HG02970 (cell line): ENCODE results near the gene TCF4.

Experiments used
- ATAC-seq: cut with Tn5 transposase; IDR thresholded peaks from one replicate; pipeline ENCODE4 v1.9.1; 2021; ENCODE audit warnings: mild to moderate bottlenecking, moderate library complexity, moderate number of reproducible peaks; ENCODE audit not compliant: unreplicated experiment, low FRiP score

The TCF4 gene

GRCh38 chr18:55369346-55369745 lies 218.6 kb downstream of the TCF4 start:
- ATAC-seq, result no peak

- no peak for ATAC-seq
Observed at GRCh38 chr18:55365342-55365741, 222.7 kb downstream of the TCF4 start.

DNA sequence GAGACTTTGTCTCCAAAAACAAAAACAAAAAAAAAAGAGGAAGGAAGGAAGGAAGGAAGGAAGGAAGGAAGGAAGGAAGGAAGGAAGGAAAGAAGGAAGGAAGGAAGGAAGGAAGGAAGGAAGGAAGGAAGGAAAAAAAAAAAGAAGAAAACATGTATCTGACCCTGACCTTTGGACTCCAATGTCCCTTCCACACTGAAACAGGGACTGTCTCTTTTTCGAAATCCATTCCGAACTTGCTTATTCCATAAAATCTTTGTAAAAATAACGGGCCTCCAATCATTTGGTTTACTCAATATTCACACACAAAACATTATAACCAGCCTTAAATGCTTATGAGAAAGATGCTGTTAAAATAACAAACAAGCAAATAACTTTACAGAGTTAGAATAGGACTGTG lies 225.7 kb downstream of the TCF4 start:
- no peak for ATAC-seq

DNA sequence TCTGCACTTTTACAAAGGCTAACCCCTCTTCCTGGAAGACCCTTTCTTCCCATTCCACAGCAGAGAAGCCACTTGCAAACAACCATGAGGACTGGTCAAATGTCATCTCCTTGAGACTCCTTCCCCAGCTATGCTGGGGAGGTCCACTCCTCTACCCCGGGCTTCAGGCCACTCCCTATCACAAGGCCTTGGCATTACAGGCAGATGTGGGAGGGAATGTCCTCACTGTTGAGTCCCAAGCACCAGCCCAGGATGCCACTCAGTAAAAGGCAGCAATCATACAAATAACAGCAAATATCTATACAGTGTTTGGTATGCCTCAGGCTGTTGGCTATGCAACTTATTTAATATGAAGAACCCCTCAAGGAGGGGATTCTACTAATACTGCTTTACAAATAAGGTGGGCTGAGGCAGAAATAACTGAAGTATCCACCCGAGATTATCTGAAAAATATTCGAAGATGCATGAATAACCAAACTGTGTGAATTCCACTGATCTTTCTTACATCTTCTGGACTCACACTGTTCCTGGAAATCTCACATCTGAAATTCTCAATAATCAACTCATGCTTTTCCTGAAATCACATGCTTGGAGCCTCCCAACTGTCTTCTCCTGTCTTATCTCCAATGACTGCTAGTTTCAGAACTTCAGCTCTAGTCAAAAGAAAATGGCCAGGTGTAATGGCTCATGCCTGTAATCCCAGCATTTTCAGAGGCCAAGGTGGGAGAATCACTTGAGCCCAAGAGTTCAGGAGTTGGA lies 226.3 kb downstream of the TCF4 start:
- ATAC-seq, result no peak

DNA sequence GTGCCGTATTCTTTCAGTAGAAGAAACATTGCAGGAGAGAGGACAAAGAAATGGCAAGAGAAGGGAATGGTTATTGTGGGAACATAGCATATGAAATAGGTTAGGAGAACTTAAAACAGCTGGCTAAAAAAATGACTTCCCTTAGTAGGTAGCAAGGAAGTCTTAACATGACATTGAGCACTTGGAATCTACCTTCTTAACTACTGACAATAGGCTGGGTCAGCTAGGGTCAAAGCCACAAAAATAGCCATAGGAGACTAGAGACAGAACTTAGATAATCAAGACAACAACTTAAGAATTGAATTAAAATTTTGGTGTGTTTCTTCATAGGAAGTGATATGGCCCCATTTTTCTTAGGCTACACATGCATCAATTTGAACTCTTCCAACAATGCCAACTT lies 227.9 kb downstream of the TCF4 start:
- ATAC-seq, result no peak

DNA sequence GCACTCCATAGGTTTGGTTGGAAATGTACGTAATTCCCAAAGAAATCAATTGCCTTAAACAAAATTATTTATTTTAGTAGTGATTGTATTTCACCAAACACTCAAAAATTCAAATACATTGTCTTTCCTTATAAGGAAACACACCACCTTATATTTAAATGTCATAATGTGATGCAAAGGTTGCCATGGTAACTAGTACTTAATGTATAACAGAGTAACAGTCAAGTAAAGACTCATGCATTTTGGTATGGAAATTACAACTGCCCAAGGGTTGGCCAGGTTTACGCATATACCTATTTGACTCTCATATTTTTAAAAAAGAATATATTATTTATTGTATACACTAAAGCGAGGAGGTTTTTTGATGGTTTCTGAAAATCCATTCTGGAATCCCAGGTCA lies 231.2 kb downstream of the TCF4 start:
- ATAC-seq, result no peak

GRCh38 chr18:55355223-55355622 lies 232.8 kb downstream of the TCF4 start:
- ATAC-seq, result no peak

DNA sequence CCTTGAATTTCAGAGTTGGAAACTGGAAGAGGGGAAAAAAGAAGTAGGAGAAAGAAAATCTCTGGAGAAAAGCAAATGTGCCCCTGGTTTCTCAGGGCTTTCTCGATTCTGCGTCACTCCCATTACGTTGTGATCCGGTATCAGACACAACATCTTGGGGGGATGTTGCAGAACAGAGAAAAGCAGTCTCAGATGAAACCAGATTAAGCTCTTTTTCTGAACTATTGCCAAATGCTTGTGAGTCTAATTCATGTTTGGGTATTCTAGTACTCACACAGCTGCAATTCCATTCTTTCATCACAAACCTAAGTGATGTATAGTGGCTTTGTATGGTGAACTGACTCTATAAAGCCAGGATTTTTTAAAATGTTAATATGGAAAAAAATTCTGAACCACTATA lies 233.2 kb downstream of the TCF4 start:
- ATAC-seq, result no peak

DNA sequence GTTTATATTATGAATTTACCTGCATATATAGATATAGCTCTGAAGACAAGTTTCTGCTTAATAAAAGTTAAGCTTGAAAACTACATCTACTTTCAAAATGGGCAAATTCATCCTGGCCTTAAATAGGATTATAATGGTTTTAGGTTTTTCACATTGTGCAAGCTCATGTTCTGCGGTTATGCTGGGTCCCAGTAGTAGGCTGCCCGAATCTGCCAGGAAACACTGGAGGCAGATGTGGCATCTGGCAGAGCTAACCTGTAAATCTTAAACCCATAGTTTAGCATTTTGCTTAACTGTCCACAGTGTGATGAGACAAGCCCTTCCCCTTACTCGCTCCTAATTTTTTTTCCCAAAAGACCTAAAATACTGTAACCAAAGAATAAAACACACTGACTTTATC lies 234.2 kb downstream of the TCF4 start:
- ATAC-seq, result no peak

- ATAC-seq, result no peak
Observed at GRCh38 chr18:55353391-55353790, 234.6 kb downstream of the TCF4 start.

DNA sequence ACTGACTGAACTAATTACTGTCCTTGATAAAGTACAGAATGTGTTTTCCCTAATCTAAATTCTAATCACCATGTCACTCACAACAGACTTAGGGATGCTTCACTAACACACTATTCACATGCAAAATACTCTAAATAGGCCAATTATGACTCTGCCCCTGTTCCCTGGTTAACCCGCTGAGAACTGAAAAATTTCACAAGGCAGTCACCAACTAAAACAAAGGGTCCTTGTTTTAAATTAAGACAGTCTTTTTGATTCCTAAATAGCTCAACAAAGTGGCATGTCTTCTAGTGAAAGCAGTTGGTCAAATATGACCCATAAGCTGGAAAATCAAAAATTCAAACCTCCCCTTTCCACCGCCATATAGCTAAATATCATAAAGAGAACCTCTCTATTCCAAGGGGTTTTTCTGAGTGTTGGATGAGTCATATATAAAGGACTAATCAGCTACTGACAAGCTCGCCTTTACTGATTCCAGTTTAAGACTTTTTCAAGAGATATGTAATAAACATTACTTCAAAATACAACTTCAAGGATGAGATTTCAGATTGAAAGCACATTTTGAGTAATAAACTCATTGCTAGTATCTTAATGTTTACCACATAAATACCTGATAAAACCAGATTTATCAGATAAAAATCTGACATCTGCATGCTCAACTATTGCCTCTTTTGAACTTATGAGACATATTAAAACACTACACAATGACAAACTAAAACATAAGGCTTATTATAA lies 235.8 kb downstream of the TCF4 start:
- ATAC-seq, result no peak

- no peak for ATAC-seq
Observed at GRCh38 chr18:55351241-55351691, 236.7 kb downstream of the TCF4 start.

- no peak for ATAC-seq
Observed at GRCh38 chr18:55349685-55350084, 238.3 kb downstream of the TCF4 start.

DNA sequence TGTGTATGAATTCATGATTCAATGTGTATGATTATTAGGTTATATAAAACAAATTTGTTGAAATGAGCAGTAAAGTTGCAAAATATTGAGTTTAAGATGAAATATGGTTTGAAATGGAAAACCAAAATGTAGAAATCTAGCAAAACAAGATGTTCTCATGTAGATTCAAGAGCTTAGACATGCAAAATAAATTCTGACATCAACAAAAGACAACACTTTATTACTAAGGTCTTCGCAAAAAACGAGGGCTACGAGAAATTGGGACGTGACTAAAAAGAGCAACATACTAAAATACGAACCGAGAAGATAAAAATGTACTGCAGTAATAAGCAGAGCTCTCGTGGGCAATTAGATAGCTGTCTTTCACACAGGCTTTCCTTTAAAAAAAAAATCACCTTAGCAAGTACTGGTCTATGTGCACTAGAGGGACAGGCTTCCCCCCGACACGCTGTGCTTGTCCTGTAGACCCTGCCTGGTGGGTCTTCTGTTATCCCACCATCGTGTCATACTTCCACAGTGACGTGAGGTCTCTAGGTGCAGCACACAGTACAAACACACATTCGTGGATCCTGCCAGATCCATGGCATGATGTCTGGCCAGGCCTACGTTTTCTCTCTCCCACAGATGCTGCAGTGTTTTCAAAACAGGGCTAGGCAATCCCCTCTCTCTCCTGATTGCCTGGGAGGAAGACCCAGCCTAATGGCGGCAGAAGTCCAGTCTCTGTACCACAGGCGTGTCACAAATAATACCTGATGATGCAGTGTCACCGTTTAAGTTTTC lies 240.8 kb downstream of the TCF4 start:
- no peak for ATAC-seq

DNA sequence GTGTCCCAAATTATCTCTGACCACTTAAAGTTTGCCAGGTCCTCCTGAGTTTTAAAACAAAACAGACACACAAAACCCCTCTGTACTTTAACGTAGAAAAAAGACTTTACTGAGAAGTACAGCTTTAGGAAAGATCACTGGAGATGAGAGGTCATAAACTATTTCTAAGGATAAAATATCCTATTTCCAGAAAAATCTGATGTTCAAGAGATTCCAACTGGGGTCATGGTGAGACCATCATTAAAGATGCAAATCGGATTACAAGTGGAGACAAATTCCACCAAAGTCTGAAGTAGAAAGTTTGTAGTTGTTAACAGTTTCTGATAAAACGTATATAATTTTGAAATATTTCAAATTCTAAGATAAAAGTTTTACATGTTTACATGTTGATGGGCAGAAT lies 241.6 kb downstream of the TCF4 start:
- no peak for ATAC-seq

GRCh38 chr18:55345103-55345950 lies 242.7 kb downstream of the TCF4 start:
- no peak for ATAC-seq

- ATAC-seq, result no peak
Observed at GRCh38 chr18:55343396-55344073, 244.5 kb downstream of the TCF4 start.

DNA sequence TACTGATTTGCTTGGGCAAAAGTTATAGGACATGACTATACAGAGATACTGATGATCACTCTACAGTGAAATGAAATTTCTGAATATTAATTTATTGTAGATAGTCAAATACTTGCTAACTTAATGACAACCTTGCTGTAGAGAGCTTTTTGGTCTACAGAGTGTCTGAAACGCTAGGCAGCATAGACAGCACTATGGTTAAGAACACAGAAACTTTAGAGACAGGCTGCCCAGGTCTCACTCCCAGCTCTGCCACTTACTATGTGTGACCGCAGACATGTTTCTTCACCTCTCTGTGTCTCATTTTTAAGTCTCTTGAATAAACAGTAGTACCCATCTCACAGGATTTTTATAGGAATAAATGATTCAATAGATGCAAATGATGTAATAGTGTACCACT lies 247.0 kb downstream of the TCF4 start:
- ATAC-seq, result no peak

DNA sequence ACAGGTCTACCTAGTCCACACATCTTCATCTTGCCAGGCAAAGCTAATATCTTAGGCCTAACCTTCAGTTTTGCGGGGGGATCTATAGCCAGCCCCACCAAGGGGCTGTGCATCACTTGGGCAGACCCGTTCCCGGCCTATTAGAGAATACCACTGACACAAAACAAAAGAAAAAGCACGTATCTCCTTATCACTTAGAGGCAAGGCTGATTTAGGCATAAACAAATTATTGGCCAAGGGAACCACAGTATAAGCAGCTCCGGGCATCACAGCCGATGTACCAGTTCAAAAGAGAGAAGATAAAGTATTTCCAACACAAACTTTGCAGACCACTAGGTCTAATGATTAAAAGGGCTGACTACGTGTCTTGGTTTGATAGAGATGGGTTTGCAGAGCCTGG lies 248.0 kb downstream of the TCF4 start:
- no peak for ATAC-seq
